Measurements from ENCODE around the gene TRPM2. TPM values are rescaled to one million over a fixed set of nuclear protein-coding genes. Genes with fewer than 3 reads are reported as not detected.

The TRPM2 gene
- total RNA-seq, 2 experiments from 2014 or later: 2.6 to 3.7 TPM

DNA sequence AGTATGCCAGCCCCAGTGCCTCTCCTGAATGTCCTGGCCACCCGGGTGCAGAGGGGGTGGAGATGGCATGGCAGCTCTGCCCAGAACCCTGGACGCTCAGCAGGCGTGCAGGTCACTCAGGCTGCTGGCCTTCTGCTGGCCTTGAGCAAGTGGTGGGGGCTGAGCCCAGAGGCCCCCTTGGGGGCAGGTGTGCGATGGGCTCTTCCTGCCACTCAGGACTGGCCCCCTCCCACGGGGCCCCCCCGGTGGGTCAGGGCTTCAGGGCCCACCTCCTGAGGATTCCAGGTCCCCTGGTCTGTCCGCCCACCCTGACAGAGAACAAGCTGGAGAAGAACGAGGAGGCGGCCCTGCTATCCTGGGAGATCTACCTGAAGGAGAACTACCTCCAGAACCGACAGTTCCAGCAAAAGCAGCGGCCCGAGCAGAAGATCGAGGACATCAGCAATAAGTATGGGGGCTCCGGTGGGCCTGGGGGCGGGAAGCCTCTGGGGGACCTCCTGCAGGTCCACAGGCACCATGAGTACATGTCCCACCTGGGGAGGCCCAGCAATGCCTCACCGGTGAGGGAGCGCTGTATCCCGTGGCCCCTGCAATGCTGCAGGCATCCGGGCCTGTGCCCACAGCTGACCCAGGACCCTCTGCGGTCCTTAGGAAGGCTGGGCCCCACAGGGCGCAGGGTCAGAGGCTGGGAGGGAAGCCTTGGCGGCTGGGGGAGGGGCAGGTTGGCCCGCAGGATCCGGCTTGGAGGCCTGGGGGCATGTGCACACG is 64.9 kb downstream of the TRPM2 start:
- intact Hi-C loops (cut with micrococcal nuclease): no loop called here
- ATAC-seq (no peak), DNase-seq (no peak)
- Mint-ChIP-seq H3K4me3 (no peak overlapping the region), H3K27me3 (no peaks in the 10 kb centered on the region), H3K27ac (no peak overlapping the region), H3K4me1 (ENCODE audit: low read depth) (no peaks in the 10 kb centered on the region), H3K9me3 (peaks cover 2% of the 10 kb centered on the region), H3K36me3 (ENCODE audit: low read depth) (no peaks in the 10 kb centered on the region)
- POLR2A ChIA-PET: no interaction called here
- CTCF ChIA-PET: no interaction called here
- TF ChIP-seq, protein P1, sequence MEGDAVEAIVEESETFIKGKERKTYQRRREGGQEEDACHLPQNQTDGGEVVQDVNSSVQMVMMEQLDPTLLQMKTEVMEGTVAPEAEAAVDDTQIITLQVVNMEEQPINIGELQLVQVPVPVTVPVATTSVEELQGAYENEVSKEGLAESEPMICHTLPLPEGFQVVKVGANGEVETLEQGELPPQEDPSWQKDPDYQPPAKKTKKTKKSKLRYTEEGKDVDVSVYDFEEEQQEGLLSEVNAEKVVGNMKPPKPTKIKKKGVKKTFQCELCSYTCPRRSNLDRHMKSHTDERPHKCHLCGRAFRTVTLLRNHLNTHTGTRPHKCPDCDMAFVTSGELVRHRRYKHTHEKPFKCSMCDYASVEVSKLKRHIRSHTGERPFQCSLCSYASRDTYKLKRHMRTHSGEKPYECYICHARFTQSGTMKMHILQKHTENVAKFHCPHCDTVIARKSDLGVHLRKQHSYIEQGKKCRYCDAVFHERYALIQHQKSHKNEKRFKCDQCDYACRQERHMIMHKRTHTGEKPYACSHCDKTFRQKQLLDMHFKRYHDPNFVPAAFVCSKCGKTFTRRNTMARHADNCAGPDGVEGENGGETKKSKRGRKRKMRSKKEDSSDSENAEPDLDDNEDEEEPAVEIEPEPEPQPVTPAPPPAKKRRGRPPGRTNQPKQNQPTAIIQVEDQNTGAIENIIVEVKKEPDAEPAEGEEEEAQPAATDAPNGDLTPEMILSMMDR (IDR thresholded peaks at IDR 0.05): no peak

- Mint-ChIP-seq H3K4me3 (no peak overlapping the region), H3K9me3 (peaks cover 2% of the 10 kb centered on the region), H3K36me3 (ENCODE audit: low read depth) (no peaks in the 10 kb centered on the region), H3K4me1 (ENCODE audit: low read depth) (no peaks in the 10 kb centered on the region), H3K27me3 (no peaks in the 10 kb centered on the region), H3K27ac (no peak overlapping the region)
- intact Hi-C loops (cut with micrococcal nuclease): no loop called here
- TF ChIP-seq, protein P1 (IDR thresholded peaks at IDR 0.05): no peak
- no peak for ATAC-seq
- ChIA-PET POLR2A (interaction anchor here (0.7 kb wide), 1 partner anchor 735 kb away, joined by 3 read pairs; no protein-coding TSS in a partner anchor), CTCF (no interaction called here)
- no peak for DNase-seq
Measured at GRCh38 chr21:44418876-44419230, 65.4 kb downstream of the TRPM2 start.

- no peaks in the 10 kb centered on the region for H3K4me1 Mint-ChIP-seq (ENCODE audit: low read depth)
- intact Hi-C loops (cut with micrococcal nuclease): no loop called here
- ATAC-seq: no peak
- no peak for DNase-seq
- H3K27ac Mint-ChIP-seq: no peak overlapping the region
- POLR2A ChIA-PET: interaction anchor here (0.7 kb wide), 1 partner anchor 734 kb away, joined by 3 read pairs; no protein-coding TSS in a partner anchor
- TF ChIP-seq, protein P1 (IDR thresholded peaks at IDR 0.05): no peak
- H3K36me3 Mint-ChIP-seq (ENCODE audit: low read depth): no peaks in the 10 kb centered on the region
- no peaks in the 10 kb centered on the region for H3K27me3 Mint-ChIP-seq
- H3K4me3 Mint-ChIP-seq: no peak overlapping the region
- CTCF ChIA-PET: no interaction called here
- H3K9me3 Mint-ChIP-seq: peaks cover 2% of the 10 kb centered on the region
Measured at GRCh38 chr21:44419679-44420078, 66.3 kb downstream of the TRPM2 start.

DNA sequence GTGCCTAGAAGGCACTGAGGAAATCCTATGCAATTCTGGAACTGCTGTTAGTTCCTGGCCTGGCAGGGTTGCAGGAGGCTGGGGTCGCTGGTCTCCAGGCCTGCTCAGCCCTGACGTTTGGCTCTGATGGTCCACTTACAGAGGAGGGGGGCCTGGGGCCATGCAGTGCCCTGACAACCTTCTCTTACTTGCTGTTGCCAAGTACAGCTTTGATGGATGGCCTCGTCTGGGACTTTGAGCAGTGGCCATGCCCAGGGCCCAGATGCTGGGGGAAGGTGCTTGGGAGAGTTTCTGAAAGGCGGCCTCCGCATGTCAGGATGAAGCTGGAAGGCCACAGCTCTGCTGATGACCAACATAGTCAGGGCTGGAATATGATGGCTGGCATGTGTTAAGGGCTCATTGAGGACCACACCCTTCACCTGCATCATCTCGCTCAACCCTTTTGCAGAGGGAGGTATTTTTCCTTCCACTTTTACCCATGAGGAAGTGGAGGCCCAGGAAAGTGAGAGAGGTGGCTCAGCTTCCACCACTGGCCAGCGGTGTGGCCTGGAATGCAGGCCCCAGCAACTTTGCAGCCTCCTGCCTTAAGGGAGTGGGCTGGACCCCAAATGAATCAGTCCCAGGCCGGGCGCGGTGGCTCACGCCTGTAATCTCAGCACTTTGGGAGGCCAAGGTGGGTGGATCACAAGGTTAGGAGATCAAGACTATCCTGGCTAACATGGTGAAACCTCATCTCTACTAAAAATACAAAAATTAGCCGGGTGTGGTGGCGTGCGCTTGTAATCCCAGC is 67.2 kb downstream of the TRPM2 start:
- H3K27ac Mint-ChIP-seq: no peak overlapping the region
- H3K9me3 Mint-ChIP-seq: peaks cover 2% of the 10 kb centered on the region
- H3K4me3 Mint-ChIP-seq: no peak overlapping the region
- ChIA-PET POLR2A (no interaction called here), CTCF (interaction anchor here (1.2 kb wide), 1 partner anchor 340 kb away, joined by 3 read pairs; no protein-coding TSS in a partner anchor)
- intact Hi-C loops (cut with micrococcal nuclease): no loop called here
- no peaks in the 10 kb centered on the region for H3K4me1 Mint-ChIP-seq (ENCODE audit: low read depth)
- ATAC-seq: no peak
- H3K27me3 Mint-ChIP-seq: no peaks in the 10 kb centered on the region
- DNase-seq: no peak
- TF ChIP-seq, protein P1 (IDR thresholded peaks at IDR 0.05): no peak
- H3K36me3 Mint-ChIP-seq (ENCODE audit: low read depth): no peaks in the 10 kb centered on the region
